Astrocyte (in vitro differentiated cells and primary cell): ENCODE data around the gene C6orf89.

Source experiments
- CTCF ChIP-seq: IDR thresholded peaks from 2 replicates; pipeline ENCODE4 v1.5.1; 2011; ENCODE audit warnings: low read depth, mild to moderate bottlenecking, inconsistent platforms, low read length, moderate library complexity; ENCODE audit not compliant: insufficient read depth
- EZH2 ChIP-seq: IDR thresholded peaks from 2 replicates; pipeline ENCODE4 v1.6.1; 2012; ENCODE audit warnings: mild to moderate bottlenecking, low read length, inconsistent platforms; ENCODE audit not compliant: insufficient read depth

GRCh38 chr6:36853325-36853724, 32.4 kb upstream of the C6orf89 start:
- TF ChIP-seq CTCF (no peak), EZH2 (no peak)
